Aorta (tissue), 5 donors: Measurements from ENCODE around the gene EFHD2. TPM values are rescaled to one million over a fixed set of nuclear protein-coding genes. Genes with fewer than 3 reads are reported as not detected.
A peak's percentile ranks its signal among the peaks of the same experiment; 100 is the strongest.
"Not testable (repeated sequence)": the region's sequence is repeated elsewhere in the genome, so short reads cannot be mapped to it uniquely, and the experiment has no call there.

Source experiments
- ATAC-seq: fragments of 200-7000 bp; cut with Tn5 transposase; one replicate; pipeline ENCODE4 v1.9.1; 2022; ENCODE audit warnings: moderate library complexity; ENCODE audit not compliant: low FRiP score
- DNase-seq, 2 donors: peaks; one replicate each; pipeline ENCODE4 v3.0.0-alpha.2; 2020
- H3K27ac ChIP-seq, 2 donors: one replicate each; pipeline ENCODE4 v1.5.1; 2013; ENCODE audit warnings: low read length in 2 of 2, mild to moderate bottlenecking in 2 of 2, moderate library complexity in 2 of 2, control low read depth in 1 of 2, inconsistent platforms in 1 of 2, low read depth in 1 of 2
- H3K27me3 ChIP-seq, 2 donors: one replicate each; pipeline ENCODE4 v1.6.1; 2013; ENCODE audit warnings: control low read depth in 1 of 2, low read length in 1 of 2, mild to moderate bottlenecking in 1 of 2, moderate library complexity in 1 of 2; ENCODE audit not compliant: insufficient read depth in 2 of 2, control insufficient read depth in 1 of 2
- H3K36me3 ChIP-seq, 2 donors: one replicate each; pipeline ENCODE4 v1.6.1; 2013; ENCODE audit warnings: control low read depth in 1 of 2, low read length in 1 of 2, mild to moderate bottlenecking in 1 of 2; ENCODE audit not compliant: insufficient read depth in 2 of 2, control insufficient read depth in 1 of 2
- H3K4me1 ChIP-seq, 2 donors: one replicate each; pipeline ENCODE4 v1.6.1; 2013; ENCODE audit warnings: low read length in 2 of 2, control low read depth in 1 of 2, mild to moderate bottlenecking in 1 of 2, moderate library complexity in 1 of 2; ENCODE audit not compliant: insufficient read depth in 2 of 2, control insufficient read depth in 1 of 2
- H3K4me3 ChIP-seq, 2 donors: one replicate each; pipeline ENCODE4 v1.5.1; 2013; ENCODE audit warnings: low read length in 2 of 2, control low read depth in 1 of 2, mild to moderate bottlenecking in 1 of 2
- H3K9me3 ChIP-seq: one replicate; pipeline ENCODE4 v1.6.1; 2013; ENCODE audit warnings: mild to moderate bottlenecking, low read length; ENCODE audit not compliant: control insufficient read depth
- WGBS, 2 donors: extraction: QIAGEN DNeasy Blood & Tissue Kit; methylation state at CpG; one replicate each; pipeline ENCODE4 v1.1.7; 2013; 5-methylcytosine and 5-hydroxymethylcytosine counted together
- intact Hi-C, 2 donors: fragments of 100-400 bp; cut with DNase I; formaldehyde crosslinking; loops; one replicate each; pipeline versions ENCODE4 v1.14.2 to v1.15.0; 2022
- polyA plus RNA-seq, 2 donors: library from polyadenylated mRNA; stranded (reverse); fragments of 200-250 nt; gene quantifications; one replicate each; pipeline ENCODE4 v1.2.3, GENCODE V29; 2013
- total RNA-seq, 2 donors: library from RNA; stranded (reverse); fragmentation: NEBNext Ultra II Directional; extraction: Animal tissue kit (Norgen Biotek cat#: 25700); gene quantifications; one replicate each; pipeline ENCODE4 v1.2.1, GENCODE V29; 2021
- donor health status: healthy with polysubstance abuse.
- donor health status: Bipolar disorder and iron deficiency.
- donor health status: DM: no; HTN: no; CAD: no.
- donor health status: DM: no; HTN: no; CAD: no.
- donor health status: DM: yes; HTN: yes; CAD: no.

EFHD2 gene
- total and polyA plus RNA-seq, 4 donors: 17.9 to 43.7 (median 35.9) TPM

DNA sequence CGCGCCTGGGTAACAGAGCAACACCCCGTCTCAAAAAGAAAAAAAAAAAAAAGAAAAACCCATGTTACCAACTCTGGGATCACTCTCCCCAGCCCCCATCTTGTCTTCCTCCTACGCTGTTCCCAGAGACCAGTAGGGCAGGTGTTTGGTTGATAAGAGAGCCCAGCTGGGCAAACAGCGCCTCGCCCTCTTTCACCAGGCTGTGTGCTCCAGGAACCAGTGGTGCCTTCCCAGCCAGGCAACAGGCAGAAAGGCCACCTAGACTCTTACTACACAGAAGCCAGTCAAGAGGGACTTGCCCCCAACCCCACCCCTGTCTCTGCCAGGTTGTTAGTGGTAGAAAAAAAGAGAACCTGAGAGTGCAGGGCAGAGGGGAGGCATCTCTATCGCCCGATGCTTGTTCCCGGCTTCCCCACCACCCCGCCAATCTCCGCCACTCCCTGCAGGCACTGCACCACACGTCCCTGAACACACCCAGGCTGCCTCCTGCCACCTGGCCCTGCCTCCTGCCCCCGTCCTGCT, 14.5 kb downstream of the EFHD2 start:
- H3K27me3 ChIP-seq: no peaks in the 10 kb centered on the region
- ATAC-seq: no peak
- no peaks in the 10 kb centered on the region for H3K4me1 ChIP-seq
- no peaks in the 10 kb centered on the region for H3K36me3 ChIP-seq
- H3K4me3 ChIP-seq: no peak overlapping the region
- intact Hi-C loops: no loop called here
- 92 to 95% methylated on average over 13 of the region's 13 CpGs for WGBS, 2 donors
- DNase-seq: no peak
- H3K27ac ChIP-seq: no peak overlapping the region
- no peaks in the 10 kb centered on the region for H3K9me3 ChIP-seq

DNA sequence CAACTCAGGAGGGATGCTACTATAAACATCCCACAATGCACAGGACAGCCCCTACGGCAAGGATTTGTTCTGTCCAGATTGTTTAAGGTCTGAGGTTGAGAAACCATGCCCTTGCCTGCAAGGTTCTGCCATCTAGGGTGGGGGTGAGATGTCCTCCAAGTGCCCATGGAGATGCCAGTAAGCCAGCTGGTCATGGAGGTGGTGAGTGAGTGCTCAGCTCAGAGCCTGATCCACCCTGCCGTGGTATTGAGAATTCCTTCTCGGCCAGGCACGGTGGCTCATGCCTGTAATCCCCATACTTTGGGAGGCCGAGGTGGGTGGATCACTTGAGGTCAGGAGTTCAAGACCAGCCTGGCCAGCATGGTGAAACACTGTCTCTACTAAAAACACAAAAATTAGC, 15.3 kb downstream of the EFHD2 start:
- WGBS, 2 donors: 94 to 98% methylated on average over 5 of the region's 5 CpGs
- H3K27ac ChIP-seq: no peak overlapping the region
- intact Hi-C loops: no loop called here

DNA sequence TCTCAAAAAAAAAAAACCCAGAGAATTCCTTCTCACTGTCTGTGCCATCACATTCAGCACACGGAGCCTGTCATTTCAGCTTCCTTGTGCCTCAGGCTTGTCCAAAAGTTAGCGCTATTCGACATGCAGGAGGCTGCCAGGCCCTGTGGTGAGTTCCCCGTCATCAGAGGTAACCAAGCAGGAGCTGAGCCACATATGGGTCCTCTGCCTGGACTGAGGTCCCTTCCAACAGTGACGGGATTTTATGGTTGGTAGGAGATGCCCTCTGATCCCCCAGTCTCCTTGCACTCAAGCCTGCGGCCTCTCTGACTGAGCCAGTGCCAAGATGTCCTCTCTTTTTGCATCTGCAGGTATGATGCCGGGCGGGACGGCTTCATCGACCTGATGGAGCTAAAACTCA, 15.8 kb downstream of the EFHD2 start:
- Histone ChIP-seq H3K27ac (no peak overlapping the region), H3K9me3 (no peaks in the 10 kb centered on the region), H3K27me3 (no peaks in the 10 kb centered on the region), H3K4me1 (no peaks in the 10 kb centered on the region), H3K4me3 (no peak overlapping the region), H3K36me3 (no peaks in the 10 kb centered on the region)
- DNase-seq (no peak), ATAC-seq (no peak)
- 96 to 99% methylated on average over 10 of the region's 10 CpGs for WGBS, 2 donors
- intact Hi-C loops: no loop called here

More for the DNA sequence above, 15.3 kb downstream of the EFHD2 start:
- Histone ChIP-seq H3K36me3 (no peaks in the 10 kb centered on the region), H3K4me3 (no peak overlapping the region), H3K4me1 (no peaks in the 10 kb centered on the region), H3K27me3 (no peaks in the 10 kb centered on the region), H3K9me3 (no peaks in the 10 kb centered on the region)
- DNase-seq: no peak
- no peak for ATAC-seq

- WGBS, 2 donors: 84 to 88% methylated on average over 6 of the region's 6 CpGs
- ATAC-seq (no peak), DNase-seq (no peak)
- H3K9me3 ChIP-seq: no peaks in the 10 kb centered on the region
- no peak overlapping the region for H3K27ac ChIP-seq
- no peaks in the 10 kb centered on the region for H3K27me3 ChIP-seq
- H3K36me3 ChIP-seq: no peaks in the 10 kb centered on the region
- H3K4me1 ChIP-seq: no peaks in the 10 kb centered on the region
- intact Hi-C loops: no loop called here
- H3K4me3 ChIP-seq: no peak overlapping the region
Observed at GRCh38 chr1:15425958-15426357, 16.3 kb downstream of the EFHD2 start.

DNA sequence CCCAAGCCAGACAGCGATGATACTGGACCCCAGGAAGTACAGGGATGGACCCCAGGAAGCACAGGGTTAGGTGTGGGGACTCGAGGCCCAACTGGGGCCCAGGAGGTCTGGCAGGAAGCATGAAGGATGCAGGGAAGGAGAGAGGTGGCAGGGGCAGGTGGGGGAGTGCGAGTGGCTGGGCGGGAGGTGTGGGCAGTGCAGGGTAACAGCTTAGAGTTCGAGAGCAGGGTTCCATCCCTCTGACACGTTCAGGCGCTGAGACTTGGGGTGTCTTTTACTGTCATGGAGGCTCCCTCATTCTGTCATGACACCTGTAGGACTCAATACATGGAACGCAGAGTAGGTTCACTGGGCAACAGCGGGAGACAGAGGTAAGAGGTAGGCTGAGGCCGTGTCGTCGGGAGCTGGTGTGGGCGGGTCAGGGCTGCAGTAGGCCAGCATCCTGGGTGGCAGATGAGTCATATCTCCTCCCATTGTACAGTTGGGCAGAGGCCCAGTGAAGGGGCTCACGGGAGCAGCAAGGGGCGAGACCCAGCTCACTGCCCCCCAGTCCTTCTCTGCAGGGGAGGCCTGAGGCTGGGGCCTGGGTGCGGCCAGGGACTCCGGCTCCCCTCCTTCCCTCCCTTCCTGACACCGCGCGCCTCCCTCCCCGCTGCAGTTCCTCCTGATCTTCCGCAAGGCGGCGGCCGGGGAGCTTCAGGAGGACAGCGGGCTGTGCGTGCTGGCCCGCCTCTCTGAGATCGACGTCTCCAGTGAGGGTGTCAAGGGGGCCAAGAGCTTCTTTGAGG, 17.0 kb downstream of the EFHD2 start:
- peak; percentile 30 for ATAC-seq
- intact Hi-C loops: no loop called here

DNA sequence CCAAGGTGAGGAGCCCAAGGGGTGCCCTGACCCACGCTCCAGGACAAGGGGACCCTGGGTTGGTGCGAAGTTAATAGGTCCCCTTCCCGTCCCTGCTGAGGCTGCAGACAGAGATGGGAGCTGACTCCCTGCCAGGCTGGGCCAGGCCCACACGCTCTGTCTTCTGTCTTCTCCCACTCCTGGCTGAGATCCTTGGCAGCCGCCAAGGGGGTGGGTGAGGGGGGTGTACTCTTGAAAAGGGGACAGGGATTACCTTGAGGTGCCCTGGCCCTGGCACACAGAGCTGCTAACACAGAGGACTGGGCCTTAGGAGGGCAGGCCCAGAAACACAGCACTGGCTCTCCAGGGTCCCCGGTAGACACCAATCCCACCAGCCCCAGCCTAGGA, 17.6 kb downstream of the EFHD2 start:
- Histone ChIP-seq H3K36me3 (no peaks in the 10 kb centered on the region), H3K4me1 (no peaks in the 10 kb centered on the region), H3K27ac (no peak overlapping the region), H3K9me3 (no peaks in the 10 kb centered on the region), H3K27me3 (no peaks in the 10 kb centered on the region), H3K4me3 (no peak overlapping the region)
- intact Hi-C loops: no loop called here
- no peak for DNase-seq
- ATAC-seq: no peak
- WGBS, 2 donors: 88 to 91% methylated on average over 6 of the region's 6 CpGs

More for the DNA sequence above, 17.0 kb downstream of the EFHD2 start:
- no peak for DNase-seq
- no peak overlapping the region for H3K27ac ChIP-seq
- H3K4me3 ChIP-seq: no peak overlapping the region
- H3K9me3 ChIP-seq: no peaks in the 10 kb centered on the region
- no peaks in the 10 kb centered on the region for H3K36me3 ChIP-seq
- no peaks in the 10 kb centered on the region for H3K4me1 ChIP-seq
- 94 to 97% methylated on average over 25 to 30 of the region's 30 CpGs for WGBS, 2 donors
- H3K27me3 ChIP-seq: no peaks in the 10 kb centered on the region

DNA sequence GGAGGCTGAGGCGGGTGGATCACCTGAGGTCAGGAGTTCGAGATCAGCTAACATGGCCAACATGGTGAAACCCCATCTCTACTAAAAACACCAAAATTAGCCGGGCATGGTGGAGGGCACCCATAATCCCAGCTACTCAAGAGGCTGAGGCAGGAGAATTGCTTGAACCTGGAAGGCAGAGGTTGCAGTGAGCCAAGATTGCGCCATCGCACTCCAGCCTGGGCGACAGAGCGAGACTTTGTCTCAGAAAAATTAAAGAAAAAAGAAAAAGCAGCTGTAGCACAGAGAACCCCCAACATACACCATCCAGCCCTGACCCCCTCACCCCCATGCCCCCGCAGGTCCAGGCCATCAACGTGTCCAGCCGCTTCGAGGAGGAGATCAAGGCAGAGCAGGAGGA, 18.6 kb downstream of the EFHD2 start:
- DNase-seq, intact Hi-C loops, H3K4me1 ChIP-seq, H3K27me3 ChIP-seq, H3K36me3 ChIP-seq, H3K4me3 ChIP-seq, H3K9me3 ChIP-seq, H3K27ac ChIP-seq, ATAC-seq: not testable (repeated sequence)
- WGBS, 2 donors: 94 to 96% methylated on average over 11 of the region's 11 CpGs

DNA sequence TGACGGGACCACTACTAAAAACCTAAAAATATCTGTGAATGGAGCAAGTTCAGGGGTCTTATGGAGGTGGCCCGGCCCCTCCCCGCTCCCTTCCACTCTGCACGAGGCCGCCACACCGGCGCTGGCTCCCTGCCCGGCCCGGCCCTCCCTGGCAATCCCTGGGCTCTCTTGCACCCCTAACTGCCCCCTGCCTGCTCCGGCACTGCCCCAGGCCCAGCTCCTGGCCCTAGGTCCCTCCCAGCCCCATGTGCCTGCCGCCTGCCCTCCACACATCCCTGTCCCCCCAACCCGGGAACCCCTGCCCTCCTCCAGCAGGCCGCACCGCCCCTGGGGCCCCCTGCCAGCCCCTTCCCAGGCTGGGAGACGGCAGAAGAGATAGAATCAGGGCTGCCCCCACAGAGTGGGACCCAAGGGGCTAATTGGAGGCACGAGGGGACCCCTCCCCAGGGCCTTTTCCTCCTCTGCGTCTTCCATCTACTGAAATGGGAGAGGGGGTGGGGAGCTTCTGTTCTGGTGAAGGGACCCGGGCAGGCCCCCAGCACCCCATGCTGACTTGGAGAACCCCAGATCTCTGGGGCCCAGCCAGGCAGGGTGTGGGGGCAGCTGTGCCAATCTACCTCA, 19.2 kb downstream of the EFHD2 start:
- DNase-seq (no peak), ATAC-seq (no peak)
- intact Hi-C loops: no loop called here
- Histone ChIP-seq H3K27ac (no peak overlapping the region), H3K9me3 (no peaks in the 10 kb centered on the region), H3K36me3 (no peaks in the 10 kb centered on the region), H3K4me3 (no peak overlapping the region), H3K4me1 (no peaks in the 10 kb centered on the region), H3K27me3 (no peaks in the 10 kb centered on the region)
- 90 to 91% methylated on average over 15 to 18 of the region's 18 CpGs for WGBS, 2 donors

DNA sequence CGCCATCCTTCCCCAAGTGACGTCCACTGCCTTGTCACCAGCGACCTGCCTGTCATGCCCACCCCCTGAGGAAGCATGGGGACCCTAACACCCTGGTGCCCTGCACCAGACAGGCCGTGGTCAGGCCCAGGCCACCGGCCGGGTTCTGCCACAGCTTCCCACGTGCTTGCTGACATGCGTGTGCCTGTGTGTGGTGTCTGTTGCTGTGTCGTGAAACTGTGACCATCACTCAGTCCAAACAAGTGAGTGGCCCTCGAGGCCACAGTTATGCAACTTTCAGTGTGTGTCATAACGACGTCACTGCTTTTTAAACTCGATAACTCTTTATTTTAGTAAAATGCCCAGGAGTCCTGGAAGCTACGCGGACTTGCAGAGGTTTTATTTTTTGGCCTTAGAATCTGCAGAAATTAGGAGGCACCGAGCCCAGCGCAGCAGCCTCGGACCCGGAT, 20.0 kb downstream of the EFHD2 start:
- WGBS, 2 donors: 92 to 93% methylated on average over 19 of the region's 19 CpGs
- H3K36me3 ChIP-seq: no peaks in the 10 kb centered on the region

More for the DNA sequence above, 20.0 kb downstream of the EFHD2 start:
- intact Hi-C loops: no loop called here
- ATAC-seq (no peak), DNase-seq (no peak)
- Histone ChIP-seq H3K27me3 (no peaks in the 10 kb centered on the region), H3K4me3 (no peak overlapping the region), H3K9me3 (no peaks in the 10 kb centered on the region), H3K4me1 (no peaks in the 10 kb centered on the region), H3K27ac (no peak overlapping the region)
